ENCODE data around the gene TPP2.

Gene TPP2

GRCh38 chr13:102699504-102699903, 102.7 kb downstream of the TPP2 start:
- Histone ChIP-seq H3K9ac (ENCODE audit: low read depth, low read length) (no peak overlapping the region), H3K9me3 (ENCODE audit: control insufficient read depth, insufficient read depth, low read length) (no peaks in the 10 kb centered on the region), H3K36me3 (ENCODE audit: insufficient read depth, low read length) (no peaks in the 10 kb centered on the region), H3K4me1 (ENCODE audit: insufficient read depth, low read length) (no peaks in the 10 kb centered on the region)

- no peaks in the 10 kb centered on the region for H3K4me1 ChIP-seq (ENCODE audit: insufficient read depth, low read length)
- H3K9ac ChIP-seq (ENCODE audit: low read depth, low read length): no peak overlapping the region
- no peaks in the 10 kb centered on the region for H3K9me3 ChIP-seq (ENCODE audit: control insufficient read depth, insufficient read depth, low read length)
- H3K36me3 ChIP-seq (ENCODE audit: insufficient read depth, low read length): no peaks in the 10 kb centered on the region
Measured at GRCh38 chr13:102700088-102701031, 103.6 kb downstream of the TPP2 start.

- H3K4me1 ChIP-seq (ENCODE audit: insufficient read depth, low read length): no peaks in the 10 kb centered on the region
- H3K36me3 ChIP-seq (ENCODE audit: insufficient read depth, low read length): no peaks in the 10 kb centered on the region
- H3K9ac ChIP-seq (ENCODE audit: low read depth, low read length): no peak overlapping the region
- no peaks in the 10 kb centered on the region for H3K9me3 ChIP-seq (ENCODE audit: control insufficient read depth, insufficient read depth, low read length)
Measured at GRCh38 chr13:102701331-102701730, 104.5 kb downstream of the TPP2 start.

- Histone ChIP-seq H3K9me3 (ENCODE audit: control insufficient read depth, insufficient read depth, low read length) (no peaks in the 10 kb centered on the region), H3K4me1 (ENCODE audit: insufficient read depth, low read length) (no peaks in the 10 kb centered on the region), H3K9ac (ENCODE audit: low read depth, low read length) (no peak overlapping the region), H3K36me3 (ENCODE audit: insufficient read depth, low read length) (no peaks in the 10 kb centered on the region)
Measured at GRCh38 chr13:102702965-102703725, 106.4 kb downstream of the TPP2 start.

GRCh38 chr13:102703726-102704035, 106.9 kb downstream of the TPP2 start:
- Histone ChIP-seq H3K9ac (ENCODE audit: low read depth, low read length) (no peak overlapping the region), H3K9me3 (ENCODE audit: control insufficient read depth, insufficient read depth, low read length) (no peaks in the 10 kb centered on the region), H3K4me1 (ENCODE audit: insufficient read depth, low read length) (no peaks in the 10 kb centered on the region), H3K36me3 (ENCODE audit: insufficient read depth, low read length) (no peaks in the 10 kb centered on the region)

GRCh38 chr13:102704238-102705058, 107.7 kb downstream of the TPP2 start:
- H3K4me1 ChIP-seq (ENCODE audit: insufficient read depth, low read length): no peaks in the 10 kb centered on the region
- no peaks in the 10 kb centered on the region for H3K9me3 ChIP-seq (ENCODE audit: control insufficient read depth, insufficient read depth, low read length)
- H3K9ac ChIP-seq (ENCODE audit: low read depth, low read length): no peak overlapping the region
- no peaks in the 10 kb centered on the region for H3K36me3 ChIP-seq (ENCODE audit: insufficient read depth, low read length)

- H3K4me1 ChIP-seq (ENCODE audit: insufficient read depth, low read length): no peaks in the 10 kb centered on the region
- H3K36me3 ChIP-seq (ENCODE audit: insufficient read depth, low read length): no peaks in the 10 kb centered on the region
- no peaks in the 10 kb centered on the region for H3K9me3 ChIP-seq (ENCODE audit: control insufficient read depth, insufficient read depth, low read length)
- no peak overlapping the region for H3K9ac ChIP-seq (ENCODE audit: low read depth, low read length)
Measured at GRCh38 chr13:102707467-102707866, 110.7 kb downstream of the TPP2 start.

- Histone ChIP-seq H3K9me3 (ENCODE audit: control insufficient read depth, insufficient read depth, low read length) (no peaks in the 10 kb centered on the region), H3K36me3 (ENCODE audit: insufficient read depth, low read length) (no peaks in the 10 kb centered on the region), H3K9ac (ENCODE audit: low read depth, low read length) (no peak overlapping the region), H3K4me1 (ENCODE audit: insufficient read depth, low read length) (no peaks in the 10 kb centered on the region)
Measured at GRCh38 chr13:102708211-102708610, 111.4 kb downstream of the TPP2 start.

GRCh38 chr13:102708991-102709390, 112.2 kb downstream of the TPP2 start:
- Histone ChIP-seq H3K4me1 (ENCODE audit: insufficient read depth, low read length) (no peaks in the 10 kb centered on the region), H3K9ac (ENCODE audit: low read depth, low read length) (no peak overlapping the region), H3K36me3 (ENCODE audit: insufficient read depth, low read length) (no peaks in the 10 kb centered on the region), H3K9me3 (ENCODE audit: control insufficient read depth, insufficient read depth, low read length) (no peaks in the 10 kb centered on the region)

GRCh38 chr13:102709536-102709935, 112.8 kb downstream of the TPP2 start:
- Histone ChIP-seq H3K9me3 (ENCODE audit: control insufficient read depth, insufficient read depth, low read length) (no peaks in the 10 kb centered on the region), H3K4me1 (ENCODE audit: insufficient read depth, low read length) (no peaks in the 10 kb centered on the region), H3K36me3 (ENCODE audit: insufficient read depth, low read length) (no peaks in the 10 kb centered on the region), H3K9ac (ENCODE audit: low read depth, low read length) (no peak overlapping the region)

- Histone ChIP-seq H3K9ac (ENCODE audit: low read depth, low read length) (no peak overlapping the region), H3K9me3 (ENCODE audit: control insufficient read depth, insufficient read depth, low read length) (no peaks in the 10 kb centered on the region), H3K4me1 (ENCODE audit: insufficient read depth, low read length) (no peaks in the 10 kb centered on the region), H3K36me3 (ENCODE audit: insufficient read depth, low read length) (no peaks in the 10 kb centered on the region)
Measured at GRCh38 chr13:102710261-102710679, 113.5 kb downstream of the TPP2 start.

- H3K9me3 ChIP-seq (ENCODE audit: control insufficient read depth, insufficient read depth, low read length): no peaks in the 10 kb centered on the region
- no peaks in the 10 kb centered on the region for H3K36me3 ChIP-seq (ENCODE audit: insufficient read depth, low read length)
- no peaks in the 10 kb centered on the region for H3K4me1 ChIP-seq (ENCODE audit: insufficient read depth, low read length)
- no peak overlapping the region for H3K9ac ChIP-seq (ENCODE audit: low read depth, low read length)
Measured at GRCh38 chr13:102715447-102715846, 118.7 kb downstream of the TPP2 start.

GRCh38 chr13:102718746-102719145, 122.0 kb downstream of the TPP2 start:
- no peak overlapping the region for H3K9ac ChIP-seq (ENCODE audit: low read depth, low read length)
- H3K36me3 ChIP-seq (ENCODE audit: insufficient read depth, low read length): no peaks in the 10 kb centered on the region
- no peaks in the 10 kb centered on the region for H3K4me1 ChIP-seq (ENCODE audit: insufficient read depth, low read length)
- H3K9me3 ChIP-seq (ENCODE audit: control insufficient read depth, insufficient read depth, low read length): no peaks in the 10 kb centered on the region

- H3K9me3 ChIP-seq (ENCODE audit: control insufficient read depth, insufficient read depth, low read length): no peaks in the 10 kb centered on the region
- no peaks in the 10 kb centered on the region for H3K36me3 ChIP-seq (ENCODE audit: insufficient read depth, low read length)
- no peak overlapping the region for H3K9ac ChIP-seq (ENCODE audit: low read depth, low read length)
- no peaks in the 10 kb centered on the region for H3K4me1 ChIP-seq (ENCODE audit: insufficient read depth, low read length)
Measured at GRCh38 chr13:102721800-102722231, 125.0 kb downstream of the TPP2 start.
